H4 (cell line): ENCODE results near the gene FRG1. TPM values are rescaled to one million over a fixed set of nuclear protein-coding genes. Genes with fewer than 3 reads are reported as not detected.
"Not testable (repeated sequence)": the region's sequence is repeated elsewhere in the genome, so short reads cannot be mapped to it uniquely, and the experiment has no call there.

Experiments
- DNase-seq: peaks from one replicate; pipeline ENCODE4 v3.0.0-alpha.2; 2015; ENCODE audit warnings: low spot score
- total RNA-seq: library from RNA; depleted of rRNA; stranded (reverse); fragments of >200 nt; shearing (Covaris generic); gene quantifications from 2 replicates; pipeline ENCODE4 v1.2.3, GENCODE V29; 2014; rRNA removed

The FRG1 gene
- 48.3 and 49.6 TPM in 2 replicates for total RNA-seq

GRCh38 chr4:189940178-189941004 lies at the start of gene FRG1:
FRG1 (plus strand) TSS chr4:189940872; CDS start chr4:189941010, 138 bp downstream.
- DNase-seq = peak; percentile 83

DNA sequence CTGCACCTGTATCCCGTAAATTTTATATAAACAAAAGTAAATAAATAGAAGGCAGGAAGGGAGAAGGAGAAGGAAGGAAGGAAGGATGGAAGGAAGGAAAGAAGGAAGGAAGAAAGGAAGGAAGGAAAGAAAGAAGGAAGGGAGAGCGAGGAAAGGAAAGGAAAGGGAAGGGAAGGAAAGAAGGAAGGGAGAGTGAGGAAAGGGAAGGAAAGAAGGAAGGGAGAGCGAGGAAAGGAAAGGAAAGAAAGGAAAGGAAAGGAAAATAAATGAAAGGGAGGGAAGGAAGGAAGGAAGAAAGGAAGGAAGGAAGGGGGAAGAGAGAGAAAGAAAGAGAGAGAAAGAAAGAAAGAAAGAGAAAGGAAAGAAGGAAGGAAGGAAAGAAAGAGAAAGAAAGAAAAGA lies 43.0 kb upstream of the FRG1 start:
- no peak for DNase-seq

DNA sequence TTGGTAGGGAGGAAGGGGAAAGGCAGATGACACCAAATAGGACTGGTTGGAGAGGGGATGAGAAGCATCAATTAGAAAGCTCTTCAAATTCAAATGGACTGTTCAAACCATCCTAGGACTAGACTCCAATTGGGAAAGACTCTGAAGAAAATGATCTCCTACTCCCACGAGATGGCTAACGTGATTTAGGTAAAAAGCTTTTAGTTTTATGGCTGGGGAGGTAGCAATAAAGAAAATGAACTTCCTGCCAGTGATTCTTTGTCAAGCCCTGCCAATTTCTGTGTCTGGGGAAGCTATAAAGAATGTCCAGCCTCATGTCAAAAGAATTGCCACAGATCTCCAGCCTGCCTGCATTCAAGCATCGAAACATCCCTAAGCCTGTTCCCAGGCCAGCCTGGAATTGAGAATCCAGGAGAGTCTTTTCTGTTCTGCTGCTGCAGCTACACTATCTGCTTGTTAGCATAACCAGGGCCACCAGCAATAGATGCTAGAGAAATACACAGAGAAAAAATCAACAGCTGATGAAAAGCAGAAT lies 41.1 kb upstream of the FRG1 start:
- not testable (repeated sequence) for DNase-seq

DNA sequence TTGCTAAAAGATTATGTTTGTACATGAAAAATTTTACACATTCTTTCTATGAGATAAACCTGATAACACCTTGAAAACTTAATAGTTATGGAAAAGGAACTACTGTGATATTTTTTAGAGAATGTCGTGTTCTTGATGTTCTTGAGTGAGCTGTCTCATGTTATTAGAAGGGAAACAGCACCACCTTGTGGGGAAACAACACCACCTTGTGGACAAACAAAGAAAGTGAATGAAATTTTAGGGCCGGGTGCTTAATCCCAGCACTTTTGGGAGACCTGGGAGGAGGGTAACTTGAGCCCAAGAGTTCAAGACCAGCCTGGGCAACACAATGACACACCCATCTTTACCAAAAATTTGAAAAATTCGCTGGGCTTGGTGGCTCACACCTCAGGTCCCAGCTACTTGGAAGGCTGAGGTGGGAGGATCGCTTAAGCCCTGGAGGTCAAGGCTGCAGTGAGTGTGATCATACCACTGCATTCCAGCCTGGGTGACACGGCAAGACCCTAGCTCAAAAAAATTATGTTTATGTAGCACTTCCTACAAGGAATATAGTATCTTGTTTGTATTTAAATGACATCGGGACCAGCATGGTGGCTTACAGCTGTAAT lies 36.1 kb upstream of the FRG1 start:
- DNase-seq = peak; percentile 60

GRCh38 chr4:189912170-189912569 lies 28.5 kb upstream of the FRG1 start:
- DNase-seq = no peak

DNA sequence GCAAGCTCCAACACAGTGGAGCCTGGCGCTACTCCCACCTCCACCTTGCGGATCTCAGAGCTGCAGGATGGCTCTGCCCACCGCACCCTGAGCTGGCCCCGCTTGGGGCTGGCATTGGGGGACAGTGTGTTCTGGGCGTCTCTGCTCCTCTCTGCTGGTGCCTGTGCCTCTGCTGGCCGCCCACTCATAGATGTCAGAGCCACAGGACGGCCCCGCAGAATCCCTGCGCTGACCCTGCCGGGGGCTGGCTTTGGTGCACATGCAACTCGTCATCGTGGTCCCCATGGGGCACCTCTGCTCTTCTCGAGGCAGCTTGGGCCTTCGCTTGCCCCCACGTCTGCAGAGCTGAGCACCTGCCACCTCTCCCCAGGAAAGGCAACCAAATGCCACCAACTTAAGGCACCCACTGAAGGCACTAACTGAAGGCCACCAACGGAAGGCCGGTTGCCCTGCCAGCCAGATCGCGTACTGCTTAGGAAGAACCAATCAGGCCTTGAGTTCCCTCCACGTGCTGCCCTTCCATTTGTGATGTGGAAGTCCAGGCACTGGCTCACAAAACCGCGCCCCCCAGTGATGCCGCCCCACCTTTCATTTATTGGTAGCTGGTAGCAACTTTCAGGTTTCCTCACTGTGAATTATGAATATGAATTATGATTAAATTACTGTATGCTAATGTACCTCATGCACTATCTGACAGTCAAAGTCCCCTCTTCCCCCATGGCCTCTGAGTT lies 23.3 kb upstream of the FRG1 start:
- DNase-seq = no peak

DNA sequence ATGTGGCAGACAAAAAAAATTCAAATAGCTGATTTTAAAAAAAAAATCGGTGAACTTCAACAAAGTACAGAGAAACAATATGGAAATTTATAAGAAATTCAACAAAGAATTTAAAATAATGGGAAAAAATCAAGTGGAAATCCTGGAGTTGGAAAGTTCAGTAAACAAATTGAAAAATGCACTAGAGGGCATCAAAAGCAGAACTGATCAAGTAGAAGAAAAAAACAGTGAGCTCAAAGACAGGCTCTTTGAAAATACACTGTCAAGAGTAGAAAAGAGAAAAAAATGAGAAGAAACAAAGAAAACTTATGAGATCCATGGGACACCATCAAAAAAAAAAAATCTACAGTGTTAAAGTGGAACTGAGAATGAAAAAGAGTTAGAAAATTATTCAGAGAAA lies 19.6 kb upstream of the FRG1 start:
- no peak for DNase-seq

DNA sequence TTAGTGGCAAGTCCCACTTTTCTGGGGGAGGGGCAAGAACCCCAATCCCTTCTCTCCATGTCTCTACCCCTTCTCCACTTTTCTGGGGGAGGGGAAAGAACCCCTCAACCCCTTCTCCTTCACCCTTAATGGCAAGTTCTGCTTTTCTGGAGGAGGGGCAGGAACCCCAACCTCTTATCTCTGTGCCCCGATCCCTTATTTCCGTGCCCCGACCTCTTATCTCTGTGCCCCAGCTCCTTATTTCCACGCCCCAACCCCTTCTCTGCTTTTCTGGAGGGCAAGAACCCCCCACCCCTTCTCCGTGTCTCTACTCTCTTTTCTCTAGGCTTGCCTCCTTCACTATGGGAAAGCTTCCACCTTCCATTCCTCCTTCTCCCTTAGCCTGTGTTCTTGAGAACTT lies 13.9 kb upstream of the FRG1 start:
- not testable (repeated sequence) for DNase-seq

DNA sequence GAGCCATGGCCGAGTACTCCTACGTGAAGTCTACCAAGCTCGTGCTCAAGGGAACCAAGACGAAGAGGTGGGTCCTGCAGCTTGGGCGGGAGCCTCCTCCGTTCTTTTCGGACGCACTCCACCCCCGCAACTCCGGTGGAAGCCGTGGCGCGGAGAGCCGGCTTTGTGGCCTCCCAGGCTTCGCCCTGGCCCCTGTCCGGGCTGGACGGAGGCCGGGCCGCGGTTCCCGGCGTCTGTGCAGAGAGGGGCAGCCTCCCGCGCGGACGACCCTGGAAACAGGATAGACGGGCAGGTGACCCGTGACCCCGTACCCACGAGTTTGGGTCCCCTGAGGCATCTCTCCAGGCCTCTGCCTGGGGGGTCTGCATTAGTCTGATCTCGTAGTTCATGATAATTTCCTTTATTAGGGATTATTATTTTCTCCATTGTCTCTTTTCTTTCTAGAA lies 356 bp downstream of the FRG1 start:
- no peak for DNase-seq

DNA sequence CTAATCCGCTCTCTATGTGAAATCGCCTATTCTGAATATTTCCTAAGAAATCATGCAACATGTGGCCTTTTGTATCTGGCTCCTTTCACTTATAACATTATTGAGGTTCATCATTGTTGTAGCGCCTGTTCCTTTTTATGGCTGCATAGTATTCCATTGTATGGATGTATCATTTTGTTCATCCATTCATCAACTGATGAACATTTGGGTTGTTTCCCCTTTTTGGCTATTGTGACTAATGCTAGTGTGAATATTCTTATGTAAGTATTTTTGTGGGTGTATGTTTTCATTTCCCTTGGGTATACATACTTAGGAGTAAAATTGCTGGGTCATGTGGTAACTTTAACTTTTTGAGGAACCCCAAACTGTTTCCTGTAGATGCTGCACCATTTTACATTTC lies 1.7 kb downstream of the FRG1 start:
- DNase-seq = not testable (repeated sequence)

DNA sequence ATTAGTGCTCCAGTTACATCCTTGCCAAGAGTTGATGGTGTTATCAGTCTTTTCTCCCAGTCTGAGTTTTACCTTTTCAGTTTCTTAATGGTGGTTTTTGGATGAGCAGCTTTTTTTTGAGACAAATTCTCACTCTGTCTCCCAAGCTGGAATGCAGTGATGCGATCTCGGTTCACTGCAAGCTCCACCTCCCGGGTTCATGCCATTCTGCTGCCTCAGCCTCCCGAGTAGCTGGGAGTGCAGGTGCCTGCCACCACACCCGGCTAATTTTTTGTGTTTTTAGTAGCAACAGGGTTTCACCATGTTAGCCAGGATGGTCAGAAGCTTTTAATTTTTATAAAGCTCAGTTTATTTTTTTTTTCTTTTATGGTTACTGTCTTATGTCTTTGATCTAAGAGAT lies 3.4 kb downstream of the FRG1 start:
- DNase-seq = not testable (repeated sequence)

DNA sequence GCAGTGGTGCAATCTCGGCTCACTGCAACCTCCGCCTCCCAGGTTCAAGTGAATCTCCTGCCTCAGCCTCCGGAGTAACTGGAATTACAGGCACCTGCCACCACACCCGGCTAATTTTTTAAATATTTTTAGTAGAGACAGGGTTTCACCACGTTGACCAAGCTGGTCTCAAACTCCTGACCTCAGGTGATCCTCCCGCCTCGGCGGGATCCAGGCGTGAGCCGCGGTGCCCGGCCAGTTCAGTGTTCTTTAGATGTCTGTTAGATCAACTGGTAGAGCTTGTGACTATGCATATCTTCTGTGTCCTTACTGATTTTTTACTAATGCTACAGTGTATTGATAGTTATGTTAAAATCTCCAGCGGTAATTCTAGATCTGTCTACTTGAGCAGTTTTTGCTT lies 6.2 kb downstream of the FRG1 start:
- not testable (repeated sequence) for DNase-seq

DNA sequence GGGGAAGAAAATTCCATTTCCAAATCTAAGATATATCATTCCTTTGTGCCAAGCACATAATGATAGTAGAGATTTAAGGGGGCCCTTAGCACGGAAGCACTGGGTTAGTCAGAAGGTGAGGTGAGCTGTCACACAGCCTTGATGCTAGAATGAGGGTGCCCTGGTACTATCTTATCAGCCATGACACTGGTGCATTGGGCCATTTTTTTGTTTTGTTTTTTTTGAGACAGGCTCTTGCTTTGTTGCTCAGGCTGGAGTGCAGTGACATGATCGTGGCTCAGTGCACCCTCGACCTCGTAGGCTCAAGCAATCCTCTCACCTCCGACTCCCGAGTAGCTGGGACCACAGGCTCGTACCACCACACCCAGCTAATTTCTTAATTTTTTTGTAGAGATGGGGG lies 7.8 kb downstream of the FRG1 start:
- DNase-seq = not testable (repeated sequence)

DNA sequence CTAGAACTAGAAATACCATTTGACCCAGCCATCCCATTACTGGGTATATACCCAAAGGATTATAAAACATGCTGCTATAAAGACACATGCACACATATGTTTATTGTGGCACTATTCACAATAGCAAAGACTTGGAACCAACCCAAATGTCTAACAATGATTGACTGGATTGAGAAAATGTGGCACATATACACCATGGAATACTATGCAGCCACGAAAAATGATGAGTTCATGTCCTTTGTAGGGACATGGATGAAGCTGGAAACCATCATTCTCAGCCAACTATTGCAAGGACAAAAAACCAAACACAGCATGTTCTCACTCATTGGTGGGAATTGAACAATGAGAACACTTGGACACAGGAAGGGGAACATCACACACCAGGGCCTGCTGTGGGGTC lies 28.6 kb downstream of the FRG1 start:
- not testable (repeated sequence) for DNase-seq

GRCh38 chr4:189973646-189974045 lies 33.0 kb downstream of the FRG1 start:
- no peak for DNase-seq

DNA sequence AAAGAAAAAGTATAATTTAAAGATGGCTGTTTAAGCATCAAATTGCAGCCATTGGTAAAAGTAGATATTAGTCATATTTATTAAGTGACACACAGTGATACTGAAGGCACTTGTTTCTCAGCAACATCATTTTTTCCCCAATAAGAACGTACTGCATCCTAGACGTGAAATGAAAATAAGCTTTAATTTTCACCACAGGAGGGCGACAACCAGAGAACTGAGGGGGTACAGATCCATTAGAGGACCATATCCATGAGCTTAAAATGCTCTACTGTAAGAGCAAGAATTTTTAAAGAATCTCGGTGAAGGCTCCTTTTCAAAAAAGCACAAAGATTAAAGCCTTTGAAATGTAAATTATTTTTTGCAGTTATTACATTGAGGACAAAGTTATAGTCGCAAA lies 33.4 kb downstream of the FRG1 start:
- DNase-seq = no peak

DNA sequence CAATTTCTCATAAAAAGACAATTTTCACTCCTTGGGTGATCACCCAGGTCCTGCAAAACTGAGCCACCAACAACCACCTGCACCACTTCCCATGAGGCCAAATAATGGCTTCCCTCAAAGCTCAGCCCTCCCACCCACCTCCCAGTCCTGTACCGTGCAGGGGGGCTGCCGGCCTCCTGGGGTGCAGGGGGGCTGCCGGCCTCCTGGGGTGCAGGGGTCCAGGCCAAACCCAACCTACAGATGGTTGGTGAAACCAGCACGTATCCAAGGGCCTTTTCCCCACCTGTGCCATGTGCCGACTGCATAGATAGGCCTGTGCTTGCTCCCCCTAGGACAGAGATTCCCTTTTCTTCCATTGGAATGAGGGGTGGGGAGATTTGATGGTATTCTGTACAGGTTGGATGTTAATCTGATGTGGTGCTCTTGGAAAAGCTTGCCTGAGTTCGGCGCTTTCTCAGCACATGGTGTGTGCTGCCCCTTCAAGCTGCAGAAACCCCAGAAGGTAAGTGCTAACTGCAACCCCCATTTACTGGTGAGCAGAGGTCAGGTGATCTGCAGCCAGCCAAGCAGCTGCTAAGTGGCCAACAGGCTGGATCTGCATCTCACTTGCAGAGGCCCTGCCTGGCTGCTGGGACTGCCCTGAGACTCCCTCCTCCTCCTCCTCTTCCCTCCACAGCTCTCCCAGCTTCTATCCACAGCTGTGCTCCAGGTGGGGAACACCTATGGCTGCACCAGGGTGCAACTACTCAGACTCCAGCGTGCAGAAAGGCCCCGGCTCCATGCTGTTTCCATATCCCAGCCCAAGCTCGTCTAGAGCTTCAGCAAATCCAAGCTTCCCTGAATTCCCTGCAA lies 38.8 kb downstream of the FRG1 start:
- no peak for DNase-seq

DNA sequence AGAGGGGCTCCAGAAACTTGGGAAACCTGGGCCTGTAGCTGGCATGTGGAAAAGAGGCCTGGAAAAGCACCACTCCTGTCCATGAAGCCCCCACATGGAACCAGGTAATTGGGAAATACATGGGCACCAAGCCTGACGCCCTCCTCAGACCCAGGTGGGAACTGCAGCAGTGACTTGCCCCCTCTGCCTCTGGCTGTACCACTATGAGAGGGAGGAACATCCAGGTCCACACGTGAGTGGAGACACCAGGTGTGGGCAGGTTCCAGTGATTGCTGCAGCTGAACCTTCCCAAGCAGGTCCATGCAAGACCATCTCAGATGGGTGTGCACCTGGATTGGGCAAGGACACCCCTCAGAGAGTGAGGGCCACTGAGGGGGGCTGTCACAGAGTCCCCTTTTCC lies 39.6 kb downstream of the FRG1 start:
- not testable (repeated sequence) for DNase-seq

DNA sequence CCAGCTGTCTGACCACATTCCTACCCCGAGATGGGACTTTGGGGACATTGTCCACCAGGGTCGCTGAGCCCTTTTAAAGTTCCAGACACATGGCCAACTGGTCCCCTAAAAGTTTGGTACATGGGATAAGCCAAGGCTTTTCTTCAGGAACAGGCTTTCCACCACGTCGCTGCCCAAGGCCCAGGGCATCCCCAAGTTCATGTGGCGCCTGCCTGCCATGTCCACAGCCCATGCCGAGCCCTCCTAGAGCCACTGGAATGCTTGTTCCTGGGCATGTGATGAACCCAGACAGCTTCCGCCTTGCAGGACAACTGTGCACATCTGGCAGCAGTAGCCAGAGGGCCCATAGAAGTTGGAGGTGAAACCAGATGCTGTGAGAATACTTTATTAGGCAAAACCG lies 41.3 kb downstream of the FRG1 start:
- DNase-seq = no peak

DNA sequence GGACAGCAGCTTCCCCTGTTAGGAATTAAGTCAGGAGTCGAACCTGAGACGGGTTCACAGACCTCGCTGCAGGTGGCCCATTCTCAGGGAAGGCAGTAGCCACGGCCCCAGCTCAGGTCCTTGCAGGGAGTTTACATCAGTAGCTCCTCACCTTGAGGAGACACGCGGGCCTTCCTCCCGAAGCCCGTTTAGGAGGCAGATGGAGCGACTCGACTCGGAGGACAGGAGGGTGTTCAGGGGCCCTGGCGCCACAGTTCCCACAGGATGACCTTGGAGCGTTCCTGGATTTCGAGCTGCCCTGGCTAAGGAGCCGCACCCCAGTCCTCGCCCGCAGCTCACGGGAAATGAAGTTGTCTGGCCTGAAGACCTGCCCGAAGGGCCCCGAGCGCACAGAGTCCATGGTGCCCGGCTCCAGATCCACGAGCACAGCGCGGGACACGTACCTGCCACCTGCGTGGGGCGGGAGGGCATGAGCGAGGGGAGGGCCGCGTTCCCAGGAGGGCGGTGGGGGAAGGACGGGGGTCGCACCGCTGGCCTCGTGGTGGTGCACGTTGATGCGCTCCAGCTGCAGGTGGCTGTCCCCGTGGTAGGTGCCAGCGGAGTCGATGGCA lies 43.3 kb downstream of the FRG1 start:
- not testable (repeated sequence) for DNase-seq

DNA sequence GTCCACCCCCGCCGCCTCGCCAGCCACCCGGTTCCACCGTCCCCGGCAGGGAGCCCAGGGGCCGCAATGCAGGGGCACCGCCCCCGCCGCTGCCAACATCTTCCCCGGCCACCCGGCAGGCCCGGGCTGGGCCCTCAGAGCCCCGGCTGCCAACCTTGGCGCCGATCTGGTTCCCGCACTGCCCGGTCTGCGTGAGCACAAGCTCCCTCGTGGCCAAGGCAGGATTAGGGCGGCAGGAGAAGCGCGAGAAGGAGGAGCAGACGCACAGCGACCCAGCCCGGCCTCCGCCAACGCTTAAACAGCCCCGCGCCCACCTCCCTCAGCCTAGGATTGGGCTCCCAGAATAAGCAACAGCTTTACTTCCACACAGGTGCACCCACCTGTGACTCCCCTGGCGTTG lies 44.0 kb downstream of the FRG1 start:
- not testable (repeated sequence) for DNase-seq
